Kidney (tissue), 14 donors: ENCODE data around the gene SPIRE1. TPM values are rescaled to one million over a fixed set of nuclear protein-coding genes. Genes with fewer than 3 reads are reported as not detected.

Experiments used
- DNase-seq, 5 donors: peaks; one replicate each; pipeline ENCODE4 v3.0.0-alpha.2; 2013 to 2020
- FAIRE-seq: peaks from 2 replicates; lab custom pipeline; 2012; peaks lifted over from hg19 to GRCh38; lab: Jason Lieb, UNC
- H3K27ac ChIP-seq, 2 donors: one replicate each; pipeline ENCODE4 v1.7.0; 2013; ENCODE audit warnings: low read depth in 2 of 2, low read length in 2 of 2, inconsistent platforms in 1 of 2
- H3K27me3 ChIP-seq: one replicate; pipeline ENCODE4 v1.7.1; 2013; ENCODE audit warnings: low read length, inconsistent platforms; ENCODE audit not compliant: control insufficient read depth, insufficient read depth
- H3K36me3 ChIP-seq, 3 donors: one replicate each; pipeline versions ENCODE4 v1.7.0 to v1.7.1; 2013; ENCODE audit warnings: low read length in 3 of 3, control low read depth in 1 of 3, inconsistent platforms in 1 of 3; ENCODE audit not compliant: insufficient read depth in 3 of 3, control insufficient read depth in 2 of 3
- H3K4me1 ChIP-seq, 3 donors: one replicate each; pipeline versions ENCODE4 v1.7.0 to v1.7.1; 2013; ENCODE audit warnings: low read length in 3 of 3, inconsistent platforms in 1 of 3, low read depth in 1 of 3; ENCODE audit not compliant: control insufficient read depth in 2 of 3, insufficient read depth in 2 of 3
- H3K4me3 ChIP-seq, 3 donors: one replicate each; pipeline versions ENCODE4 v1.7.0 to v1.8.1; 2013; ENCODE audit warnings: low read length in 3 of 3, control low read depth in 1 of 3, inconsistent platforms in 1 of 3
- H3K9ac ChIP-seq, 3 donors: one replicate each; pipeline versions ENCODE4 v1.7.0 to v1.7.1; 2013; ENCODE audit warnings: low read length in 3 of 3, control low read depth in 1 of 3, inconsistent platforms in 1 of 3
- H3K9me3 ChIP-seq, 3 donors: one replicate each; pipeline versions ENCODE4 v1.7.0 to v1.7.1; 2013; ENCODE audit warnings: low read length in 3 of 3, control low read depth in 1 of 3, inconsistent platforms in 1 of 3; ENCODE audit not compliant: control insufficient read depth in 2 of 3, insufficient read depth in 1 of 3
- CTCF ChIP-seq: IDR thresholded peaks from 3 replicates; pipeline ENCODE4 v1.5.1; 2012; ENCODE audit warnings: mild to moderate bottlenecking, moderate library complexity, borderline replicate concordance; ENCODE audit not compliant: insufficient read depth; ENCODE audit errors: extremely low read depth
- intact Hi-C: fragments of 100-400 bp; cut with DNase I; formaldehyde crosslinking; loops from one replicate; pipeline ENCODE4 v1.11.1; 2022
- polyA plus RNA-seq: library from polyadenylated mRNA; stranded (reverse); fragments of 350-450 nt; fragmentation: Illumina TruSeq; extraction: RNeasy Lipid Tissue Mini Kit (QIAGEN cat#74804); gene quantifications from one replicate; pipeline ENCODE4 v1.2.3, GENCODE V29; 2014; ENCODE audit warnings: low read depth, low replicate concordance; ENCODE audit not compliant: insufficient read depth
- total RNA-seq: library from RNA; stranded (reverse); fragmentation: NEBNext Ultra II Directional; extraction: Animal tissue kit (Norgen Biotek cat#: 25700); gene quantifications from one replicate; pipeline ENCODE4 v1.2.1, GENCODE V29; 2021
- donor health status: control.
- donor health status: control.
- donor health status: control.
- donor health status: control.
- donor health status: control.
- donor health status: DM: yes; HTN: yes; CAD: no.
- donor health status: Normal renal cell carcinoma (clear cell type).

Gene SPIRE1
- total and polyA plus RNA-seq, 2 donors from 2014 or later = 12.3 to 35.1 TPM

- peaks cover 0 to 10% (median 2%) of the 10 kb centered on the region in 3 donors for H3K9me3 ChIP-seq
- H3K27me3 ChIP-seq = no peaks in the 10 kb centered on the region
- intact Hi-C loops = no loop called here
- H3K36me3 ChIP-seq = peaks cover 0 to 4% (median 0%) of the 10 kb centered on the region in 3 donors
- H3K9ac ChIP-seq = no peak overlapping the region
- no peak for FAIRE-seq
- DNase-seq = no peak
- no peak overlapping the region for H3K27ac ChIP-seq
- H3K4me1 ChIP-seq = no peaks in the 10 kb centered on the region
- TF ChIP-seq CTCF = no peak
- H3K4me3 ChIP-seq = no peak overlapping the region
Measured at GRCh38 chr18:12441475-12442034, 216.4 kb downstream of the SPIRE1 start.

- Histone ChIP-seq H3K27me3 (no peaks in the 10 kb centered on the region), H3K4me3 (no peak overlapping the region), H3K4me1 (no peaks in the 10 kb centered on the region), H3K36me3 (no peaks in the 10 kb centered on the region), H3K9me3 (no peaks in the 10 kb centered on the region), H3K27ac (no peak overlapping the region), H3K9ac (no peak overlapping the region)
- DNase-seq (no peak), FAIRE-seq (no peak)
- TF ChIP-seq CTCF = no peak
- intact Hi-C loops = no loop called here
Measured at GRCh38 chr18:12438257-12438656, 219.7 kb downstream of the SPIRE1 start.

- Histone ChIP-seq H3K4me1 (no peaks in the 10 kb centered on the region), H3K27ac (no peak overlapping the region), H3K9me3 (no peaks in the 10 kb centered on the region), H3K27me3 (no peaks in the 10 kb centered on the region), H3K9ac (no peak overlapping the region), H3K4me3 (no peak overlapping the region), H3K36me3 (peaks cover 0 to under 1% (median 0%) of the 10 kb centered on the region in 3 donors)
- DNase-seq (no peak), FAIRE-seq (no peak)
- intact Hi-C loops = no loop called here
- TF ChIP-seq CTCF = no peak
Measured at GRCh38 chr18:12435867-12436266, 222.0 kb downstream of the SPIRE1 start.

- peaks cover 0 to 2% (median 0%) of the 10 kb centered on the region in 3 donors for H3K9me3 ChIP-seq
- H3K9ac ChIP-seq = no peak overlapping the region
- FAIRE-seq (no peak), DNase-seq (no peak)
- H3K27ac ChIP-seq = no peak overlapping the region
- no peak overlapping the region for H3K4me3 ChIP-seq
- no peaks in the 10 kb centered on the region for H3K27me3 ChIP-seq
- TF ChIP-seq CTCF = no peak
- intact Hi-C loops = no loop called here
- peaks cover 0 to 5% (median 0%) of the 10 kb centered on the region in 3 donors for H3K36me3 ChIP-seq
- no peaks in the 10 kb centered on the region for H3K4me1 ChIP-seq
Measured at GRCh38 chr18:12434541-12434929, 223.4 kb downstream of the SPIRE1 start.
